Pulmonary artery endothelial cell (primary cell): ENCODE data around the gene MLYCD. TPM values are rescaled to one million over a fixed set of nuclear protein-coding genes. Genes with fewer than 3 reads are reported as not detected.
"Not testable (repeated sequence)": the region's sequence is repeated elsewhere in the genome, so short reads cannot be mapped to it uniquely, and the experiment has no call there.

Source experiments
- DNase-seq: peaks from one replicate; pipeline ENCODE4 v3.0.0-alpha.2; 2011; ENCODE audit warnings: low read depth, low spot score
- total RNA-seq: library from RNA; depleted of rRNA; stranded (reverse); fragments of >200 nt; gene quantifications from 2 replicates; pipeline ENCODE4 v1.2.3, GENCODE V29; 2014

Gene MLYCD
- total RNA-seq, 1 donor from 2014 or later, result 2.2 TPM

GRCh38 chr16:83939266-83939855 is 40.4 kb downstream of the MLYCD start:
- no peak for DNase-seq

GRCh38 chr16:83940119-83940518 is 41.2 kb downstream of the MLYCD start:
- DNase-seq, result no peak

DNA sequence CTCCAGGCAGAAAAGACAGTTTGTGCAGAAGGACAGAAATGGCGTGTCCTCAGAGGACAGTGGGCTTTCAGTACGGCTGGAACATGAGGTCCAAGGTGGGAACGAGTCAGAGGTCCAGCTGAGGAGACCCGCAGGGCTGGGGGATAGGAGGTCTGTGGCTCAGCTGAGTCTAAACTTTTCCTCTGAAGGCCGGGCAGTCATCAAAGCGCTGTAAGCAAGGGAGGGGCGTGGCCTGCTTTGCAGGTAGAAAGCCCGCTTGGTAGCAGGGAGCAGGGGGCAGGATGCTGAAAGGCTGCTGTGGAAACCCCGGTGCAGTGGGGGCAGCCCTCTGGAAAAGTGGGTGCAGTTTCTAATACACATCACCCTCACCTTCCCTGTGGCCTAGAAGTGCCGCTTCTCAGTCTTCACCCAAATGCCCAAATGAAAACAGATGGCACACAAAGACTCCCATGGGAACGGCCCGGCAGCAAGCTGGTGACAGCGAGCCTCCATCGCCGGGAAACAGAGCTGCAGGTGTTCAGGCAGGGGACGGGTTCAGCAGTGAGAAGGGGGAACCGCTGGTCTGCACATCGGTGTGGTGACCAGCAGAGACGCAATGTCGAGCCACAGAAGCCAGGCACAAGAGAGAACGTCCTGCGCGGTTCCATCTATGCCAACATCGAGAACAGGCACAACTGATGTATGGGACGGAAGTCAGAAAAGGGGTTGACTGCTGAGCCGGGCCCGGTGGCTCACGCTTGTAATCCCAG is 41.9 kb downstream of the MLYCD start:
- DNase-seq, result no peak

- not testable (repeated sequence) for DNase-seq
These were observed 42.6 kb downstream of the MLYCD start for GRCh38 chr16:83941546-83941945.

GRCh38 chr16:83942074-83942473 is 43.2 kb downstream of the MLYCD start:
- DNase-seq, result no peak

DNA sequence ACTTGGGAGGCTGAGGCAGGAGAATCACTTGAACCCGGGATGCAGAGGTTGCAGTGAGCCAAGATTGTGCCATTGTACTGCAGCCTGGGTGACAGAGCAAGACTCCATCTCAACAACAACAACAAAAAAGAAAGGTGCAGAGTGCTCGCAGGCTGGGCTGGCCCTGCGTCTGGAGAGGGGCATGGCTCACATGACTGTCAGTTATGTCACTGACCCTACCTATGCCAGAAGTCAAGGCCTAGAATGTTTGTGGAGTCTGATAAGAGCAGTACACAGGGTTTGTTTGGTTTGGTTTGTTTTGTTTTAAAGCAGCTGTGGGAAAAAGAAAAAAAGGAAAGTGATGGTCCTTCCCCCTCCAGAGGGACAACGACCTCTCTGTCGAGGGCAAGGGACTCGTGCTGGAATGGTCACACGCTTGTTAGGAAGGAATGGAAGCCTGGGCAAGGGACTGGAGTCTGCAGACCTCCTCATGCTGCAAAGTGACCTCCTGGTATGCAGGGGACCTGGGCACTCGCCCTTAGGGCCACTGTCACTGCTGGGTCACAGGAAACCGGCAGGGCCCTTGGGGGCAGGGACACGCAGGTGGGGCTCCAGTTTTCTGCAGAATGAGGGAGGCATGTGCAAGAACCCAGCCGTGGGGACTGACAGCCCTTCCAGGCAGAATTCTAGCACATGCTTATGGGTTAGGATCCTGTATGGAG is 44.0 kb downstream of the MLYCD start:
- DNase-seq, result no peak

DNA sequence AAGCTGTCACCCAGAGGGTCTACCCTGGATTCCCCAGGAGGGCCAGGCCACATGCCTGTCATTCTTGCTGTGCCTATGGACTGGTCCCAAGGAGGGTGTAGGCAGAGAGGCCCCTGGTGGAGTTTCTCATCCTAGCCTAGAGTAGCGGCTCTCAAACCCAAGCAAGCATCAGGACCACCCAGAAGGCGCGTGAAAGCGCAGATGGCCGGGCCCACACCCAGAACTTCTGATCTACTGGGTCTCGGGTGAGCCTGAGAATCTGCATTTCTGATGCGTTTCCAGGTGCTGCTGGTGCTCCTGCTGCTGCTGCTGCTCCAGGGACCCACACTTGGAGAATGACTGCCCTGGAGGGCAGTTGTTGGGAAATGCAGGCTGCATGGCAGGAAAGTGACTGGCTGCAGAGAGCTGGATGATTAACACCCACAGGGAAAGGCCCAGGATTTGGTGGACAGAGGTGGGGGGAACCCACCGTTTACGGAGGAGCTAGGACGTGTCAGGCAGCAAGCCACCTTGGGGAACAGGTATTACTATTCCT is 44.7 kb downstream of the MLYCD start:
- DNase-seq, result no peak

DNA sequence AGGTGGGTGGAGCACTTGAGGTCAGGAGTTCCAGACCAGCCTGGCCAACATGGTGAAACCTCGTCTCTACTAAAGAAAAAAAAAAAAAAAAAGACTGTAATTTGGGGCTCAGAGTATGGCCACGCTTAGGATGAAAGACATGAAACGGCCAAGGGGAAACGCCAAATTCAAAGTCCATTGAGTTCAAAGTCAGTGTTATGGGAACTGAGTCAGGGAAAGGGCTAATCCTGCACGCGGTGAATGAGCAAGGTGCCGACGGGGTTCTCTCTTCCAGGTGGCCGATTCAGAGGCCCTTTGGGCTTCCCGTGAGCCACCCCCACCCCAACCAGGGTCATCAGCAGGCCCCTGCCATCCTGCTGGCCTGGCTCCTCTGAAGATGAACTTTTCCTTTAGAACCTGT is 46.7 kb downstream of the MLYCD start:
- no peak for DNase-seq

DNA sequence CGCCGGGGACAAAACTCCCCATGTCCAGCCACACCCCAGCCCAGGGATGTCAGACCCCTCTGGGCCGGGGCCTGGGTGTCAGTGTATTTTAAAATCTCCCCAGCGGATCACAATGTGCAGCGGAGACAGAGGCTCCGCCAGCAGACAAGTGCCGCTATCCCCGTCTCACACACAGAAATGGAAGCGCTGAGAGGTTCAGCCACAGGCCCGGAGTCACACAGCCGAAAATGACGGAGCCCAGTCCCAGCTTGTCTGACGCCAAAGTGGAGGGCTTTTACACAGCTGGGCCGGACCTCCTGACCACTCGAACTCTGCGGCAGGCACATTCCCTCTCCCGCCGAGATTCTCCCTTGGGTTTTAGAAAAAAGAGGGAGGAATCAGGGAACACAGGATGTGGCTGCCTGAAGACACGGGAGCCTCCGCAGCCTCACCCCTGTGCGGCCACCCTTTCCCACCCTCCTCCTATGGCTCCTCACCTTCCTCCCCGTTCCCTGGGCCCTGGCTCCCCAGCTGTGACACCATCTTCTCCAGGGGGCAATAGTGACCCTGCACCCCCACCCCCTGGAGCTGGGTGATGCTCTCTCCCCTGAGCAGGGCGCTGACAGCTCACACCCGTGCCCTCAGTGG is 47.4 kb downstream of the MLYCD start:
- DNase-seq, result no peak

- DNase-seq, result no peak
These were observed 48.1 kb downstream of the MLYCD start for GRCh38 chr16:83946781-83947566.

GRCh38 chr16:83947642-83948234 is 48.8 kb downstream of the MLYCD start:
- DNase-seq, result no peak

- DNase-seq, result no peak
These were observed 50.2 kb downstream of the MLYCD start for GRCh38 chr16:83948914-83949723.

DNA sequence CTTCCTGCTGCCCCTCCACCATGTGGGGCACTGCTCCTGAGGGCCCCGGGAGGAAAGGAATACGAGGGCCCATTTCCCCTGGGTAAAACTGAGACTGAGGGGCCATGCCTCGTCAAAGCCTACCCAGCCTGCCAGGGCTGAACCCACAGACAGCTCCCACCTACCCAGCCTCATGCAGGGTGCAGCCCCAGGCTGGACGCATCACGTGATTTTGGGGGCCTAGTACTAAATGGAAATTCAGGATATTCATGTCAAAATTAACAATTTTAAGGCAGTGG is 50.7 kb downstream of the MLYCD start:
- DNase-seq, result no peak

DNA sequence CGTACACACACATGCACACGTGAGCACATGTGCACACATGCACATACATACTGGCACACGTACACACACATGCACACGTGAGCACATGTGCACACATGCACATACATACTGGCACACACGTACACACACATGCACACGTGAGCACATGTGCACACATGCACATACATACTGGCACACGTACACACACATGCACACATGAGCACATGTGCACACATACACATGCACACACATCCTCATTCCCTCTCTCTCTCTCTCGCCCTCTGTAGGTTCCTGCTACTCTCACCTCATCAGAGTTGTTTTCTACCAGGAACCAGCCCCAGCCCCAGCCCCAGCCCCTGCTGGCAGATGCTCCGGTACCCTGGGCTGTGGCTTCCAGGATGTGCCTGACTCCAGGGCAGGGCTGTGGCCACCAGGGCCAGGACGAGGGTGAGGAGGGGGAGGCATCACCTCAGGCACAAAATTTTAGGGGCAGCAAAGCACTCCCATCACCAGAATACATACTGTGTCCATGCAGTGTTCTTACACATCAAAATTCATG is 52.0 kb downstream of the MLYCD start:
- not testable (repeated sequence) for DNase-seq

GRCh38 chr16:83951544-83951943 is 52.6 kb downstream of the MLYCD start:
- no peak for DNase-seq

DNA sequence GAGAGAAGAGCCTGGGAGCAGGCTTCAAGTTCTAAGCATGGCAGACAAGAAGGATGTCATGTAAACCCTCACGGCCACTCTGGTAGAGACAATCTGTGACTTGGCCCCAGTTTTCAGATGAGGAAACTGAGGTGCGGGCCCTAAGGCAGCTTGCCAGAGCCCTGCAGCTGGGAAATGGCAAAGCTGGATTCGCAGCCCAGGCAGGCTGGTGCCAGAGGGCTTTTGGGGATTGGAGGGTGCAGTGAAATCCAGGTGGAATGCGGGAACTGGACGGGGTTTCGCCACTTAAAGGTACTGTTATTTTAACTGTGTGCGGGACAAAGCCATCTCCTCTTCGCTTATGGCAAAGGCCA is 53.6 kb downstream of the MLYCD start:
- no peak for DNase-seq

DNA sequence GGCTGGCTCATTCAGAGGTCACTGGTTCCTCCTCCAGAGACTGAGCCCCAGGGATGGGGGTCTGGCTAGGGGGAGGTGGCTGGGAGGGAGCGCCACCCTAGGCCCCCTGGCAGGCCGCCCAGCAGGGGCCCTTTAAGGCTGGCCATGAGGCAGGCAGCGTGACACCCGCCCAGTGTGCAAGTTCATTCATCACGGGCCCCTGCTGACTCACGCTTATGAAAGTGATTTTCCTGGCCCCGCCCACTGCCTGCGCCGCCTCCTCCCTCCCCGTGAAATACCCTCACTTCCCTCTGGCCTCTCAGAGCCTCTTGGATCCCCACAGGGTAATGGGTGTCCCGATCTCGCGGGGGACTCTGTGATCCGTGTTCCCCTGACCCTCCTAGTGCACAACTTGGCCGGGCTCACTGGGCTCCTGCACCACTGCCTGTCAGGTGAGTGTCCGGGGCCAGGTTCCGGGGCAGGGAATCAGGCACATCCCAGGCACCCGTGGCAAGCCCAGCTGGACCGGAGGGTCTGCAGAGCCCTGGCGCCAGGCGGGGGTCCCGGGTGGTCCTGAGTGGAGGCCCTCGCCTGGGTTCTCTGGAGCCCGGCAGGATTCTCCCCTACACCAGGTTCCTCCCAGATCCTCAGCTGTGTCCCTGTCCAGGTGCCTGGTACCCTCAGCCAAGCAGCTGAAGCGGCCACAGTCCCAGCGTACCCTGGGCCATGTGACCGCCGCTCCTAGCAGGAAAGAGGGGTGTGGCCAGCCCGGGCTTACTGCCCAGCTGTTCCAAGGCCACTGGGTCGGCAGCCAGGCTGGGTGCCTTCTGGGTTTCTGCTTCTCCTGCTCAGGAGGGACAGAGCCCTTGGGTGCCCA is 54.3 kb downstream of the MLYCD start, which contains the start of gene OSGIN1:
TSS of gene OSGIN1 (plus strand) at position 301 of the 856 bp plus-strand sequence. CDS start 4,432 bp downstream, outside the sequence.
- peak; percentile 73 for DNase-seq

- peak; percentile 17 for DNase-seq
These were observed 55.1 kb downstream of the MLYCD start for GRCh38 chr16:83953796-83954576.
